ENCODE measurements around the gene RARS1.
A peak's percentile ranks its signal among the peaks of the same experiment; 100 is the strongest.
"Not testable (repeated sequence)": the region's sequence is repeated elsewhere in the genome, so short reads cannot be mapped to it uniquely, and the experiment has no call there.

Gene RARS1

GRCh38 chr5:168482361-168482760, 3.9 kb upstream of the RARS1 start:
- no peak for DNase-seq

GRCh38 chr5:168489059-168489458, 2.8 kb downstream of the RARS1 start:
- DNase-seq, result no peak

GRCh38 chr5:168494057-168494555, 7.8 kb downstream of the RARS1 start:
- no peak for DNase-seq

- no peak for DNase-seq
Observed at GRCh38 chr5:168502563-168503237, 16.4 kb downstream of the RARS1 start.

- DNase-seq, result no peak
Observed at GRCh38 chr5:168513861-168514428, 27.7 kb downstream of the RARS1 start.

- no peak for DNase-seq
Observed at GRCh38 chr5:168525856-168526255, 39.6 kb downstream of the RARS1 start.

- DNase-seq, result no peak
Observed at GRCh38 chr5:168527756-168528295, 41.6 kb downstream of the RARS1 start.

GRCh38 chr5:168528521-168529373, 42.5 kb downstream of the RARS1 start, which contains the start of gene FBLL1:
FBLL1 (plus strand) TSS chr5:168529305; CDS start chr5:168529505, 200 bp downstream.
- DNase-seq, result peak; percentile 70

- DNase-seq, result no peak
Observed at GRCh38 chr5:168529374-168530234, 43.3 kb downstream of the RARS1 start.

GRCh38 chr5:168530621-168531150, 44.4 kb downstream of the RARS1 start:
- DNase-seq, result no peak

- DNase-seq, result no peak
Observed at GRCh38 chr5:168531191-168531590, 44.9 kb downstream of the RARS1 start.

GRCh38 chr5:168531987-168532864, 46.0 kb downstream of the RARS1 start:
- DNase-seq, result no peak

- DNase-seq, result not testable (repeated sequence)
Observed at GRCh38 chr5:168534351-168534750, 48.1 kb downstream of the RARS1 start.

GRCh38 chr5:168537176-168537575, 50.9 kb downstream of the RARS1 start:
- no peak for DNase-seq

- DNase-seq, result no peak
Observed at GRCh38 chr5:168549554-168549953, 63.3 kb downstream of the RARS1 start.

GRCh38 chr5:168550656-168551055, 64.4 kb downstream of the RARS1 start:
- DNase-seq, result no peak

- no peak for DNase-seq
Observed at GRCh38 chr5:168552146-168552545, 65.9 kb downstream of the RARS1 start.

GRCh38 chr5:168553377-168554130, 67.3 kb downstream of the RARS1 start:
- no peak for DNase-seq

- no peak for DNase-seq
Observed at GRCh38 chr5:168557389-168557788, 71.1 kb downstream of the RARS1 start.

GRCh38 chr5:168562279-168562678, 76.0 kb downstream of the RARS1 start:
- no peak for DNase-seq
